GM13976 (cell line): Measurements from ENCODE around the gene N4BP3.

Experiments used
- DNase-seq: peaks from one replicate; pipeline ENCODE4 v3.0.0; 2012; ENCODE audit warnings: low spot score
- in situ Hi-C: fragments of 300-500 bp; cut with MboI; formaldehyde crosslinking; loops from one replicate; pipeline ENCODE4 v1.12.0; 2022; ENCODE audit warnings: low sequenced_read_pairs, mixed read lengths, inconsistent platforms; ENCODE audit not compliant: unreplicated experiment
- TF ChIP-seq, protein P1 (sequence below): IDR thresholded peaks from 2 replicates; pipeline ENCODE4 v1.5.1; 2012; ENCODE audit warnings: borderline replicate concordance, mild to moderate bottlenecking; ENCODE audit not compliant: insufficient read depth; ENCODE audit errors: extremely low read depth, missing control alignments, control extremely low read depth

N4BP3 gene

DNA sequence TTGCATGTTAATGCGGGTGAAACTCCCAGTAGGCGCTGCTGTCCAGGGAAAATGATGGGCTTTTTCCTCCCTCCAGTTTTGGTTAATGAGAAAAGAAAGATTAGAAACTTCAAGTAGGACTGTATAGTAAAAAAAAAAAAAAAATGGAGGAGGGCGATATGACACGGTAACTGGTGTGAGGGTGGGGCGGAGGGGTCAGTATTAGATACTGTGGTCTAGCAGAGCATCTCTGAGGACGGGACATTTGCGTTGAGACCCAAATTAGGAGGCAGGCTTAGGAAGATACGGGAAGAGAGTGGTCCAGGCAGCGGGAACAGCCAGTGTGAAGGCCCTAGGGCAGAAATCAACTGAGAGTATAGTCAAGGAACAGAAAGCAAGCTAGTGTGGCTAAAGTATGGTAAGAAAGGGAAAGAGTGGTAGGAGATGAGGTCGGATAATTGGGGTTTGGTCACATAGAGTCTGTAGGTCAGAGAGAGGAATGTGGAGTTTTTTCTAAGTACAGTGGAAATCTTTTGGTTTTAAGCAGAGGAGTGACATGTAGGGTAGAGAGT lies 18.2 kb downstream of the N4BP3 start:
- DNase-seq: no peak
- in situ Hi-C loops: no loop called here
- TF ChIP-seq, protein P1, sequence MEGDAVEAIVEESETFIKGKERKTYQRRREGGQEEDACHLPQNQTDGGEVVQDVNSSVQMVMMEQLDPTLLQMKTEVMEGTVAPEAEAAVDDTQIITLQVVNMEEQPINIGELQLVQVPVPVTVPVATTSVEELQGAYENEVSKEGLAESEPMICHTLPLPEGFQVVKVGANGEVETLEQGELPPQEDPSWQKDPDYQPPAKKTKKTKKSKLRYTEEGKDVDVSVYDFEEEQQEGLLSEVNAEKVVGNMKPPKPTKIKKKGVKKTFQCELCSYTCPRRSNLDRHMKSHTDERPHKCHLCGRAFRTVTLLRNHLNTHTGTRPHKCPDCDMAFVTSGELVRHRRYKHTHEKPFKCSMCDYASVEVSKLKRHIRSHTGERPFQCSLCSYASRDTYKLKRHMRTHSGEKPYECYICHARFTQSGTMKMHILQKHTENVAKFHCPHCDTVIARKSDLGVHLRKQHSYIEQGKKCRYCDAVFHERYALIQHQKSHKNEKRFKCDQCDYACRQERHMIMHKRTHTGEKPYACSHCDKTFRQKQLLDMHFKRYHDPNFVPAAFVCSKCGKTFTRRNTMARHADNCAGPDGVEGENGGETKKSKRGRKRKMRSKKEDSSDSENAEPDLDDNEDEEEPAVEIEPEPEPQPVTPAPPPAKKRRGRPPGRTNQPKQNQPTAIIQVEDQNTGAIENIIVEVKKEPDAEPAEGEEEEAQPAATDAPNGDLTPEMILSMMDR: no peak

DNA sequence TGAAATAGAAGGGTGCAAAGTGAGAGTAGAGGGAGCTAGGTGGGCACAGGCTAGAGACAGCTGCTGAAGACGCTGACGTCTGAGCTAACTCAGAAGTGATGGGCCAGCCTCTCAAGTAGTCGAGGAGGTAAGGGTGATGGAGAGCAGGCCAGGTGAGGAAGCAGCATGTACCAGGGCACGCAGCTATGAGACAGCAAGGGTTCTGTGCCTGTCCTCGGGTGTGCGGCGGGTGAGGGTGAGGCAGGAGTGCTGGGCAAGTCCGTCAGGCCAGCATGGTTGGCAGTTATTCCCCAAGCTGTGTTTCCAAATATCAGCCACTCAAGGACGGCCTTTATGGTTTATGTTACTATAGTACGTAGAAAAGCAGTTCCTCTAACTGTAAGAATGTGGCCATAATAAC lies 23.7 kb downstream of the N4BP3 start:
- in situ Hi-C loops: no loop called here
- DNase-seq: no peak
- TF ChIP-seq, protein P1: no peak

DNA sequence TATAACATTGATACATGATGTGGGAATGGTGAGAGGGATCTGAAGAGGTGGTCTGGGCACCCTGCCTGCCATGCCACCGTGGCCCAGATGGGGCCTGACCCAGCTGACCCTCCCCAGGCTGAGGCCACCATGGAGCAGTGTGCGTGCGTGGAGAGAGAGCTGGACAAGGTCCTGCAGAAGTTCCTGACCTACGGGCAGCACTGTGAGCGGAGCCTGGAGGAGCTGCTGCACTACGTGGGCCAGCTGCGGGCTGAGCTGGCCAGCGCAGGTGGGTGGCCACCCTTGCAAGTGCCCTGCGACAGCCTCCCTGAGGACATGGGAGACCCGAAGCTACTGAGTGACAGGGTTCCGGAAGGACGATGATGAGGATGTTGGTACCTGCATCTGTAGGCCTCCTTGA lies 24.7 kb downstream of the N4BP3 start:
- in situ Hi-C loops: no loop called here
- DNase-seq: no peak
- TF ChIP-seq, protein P1: no peak

DNA sequence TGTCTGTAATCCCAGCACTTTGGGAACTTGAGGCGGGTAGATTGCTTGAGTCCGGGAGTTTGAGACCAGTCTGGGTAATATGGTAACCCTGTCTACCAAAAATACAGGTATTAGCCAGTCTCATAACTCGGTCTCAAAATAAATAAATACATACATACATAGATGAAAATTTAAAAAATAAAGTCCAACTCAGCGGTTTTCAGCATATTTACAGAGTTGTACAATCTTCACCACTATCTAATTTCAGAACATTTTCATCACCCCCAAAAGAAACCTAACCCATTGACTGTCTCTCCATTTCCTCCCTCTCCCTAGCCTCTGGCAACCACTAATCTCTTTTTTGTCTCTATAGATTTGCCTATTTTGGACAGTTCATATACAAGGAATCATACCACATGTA lies 28.2 kb downstream of the N4BP3 start:
- in situ Hi-C loops: loop anchor here (10.0 kb wide), 1 partner anchor 67 kb away; no protein-coding TSS in a partner anchor
- TF ChIP-seq, protein P1: no peak
- DNase-seq: no peak

DNA sequence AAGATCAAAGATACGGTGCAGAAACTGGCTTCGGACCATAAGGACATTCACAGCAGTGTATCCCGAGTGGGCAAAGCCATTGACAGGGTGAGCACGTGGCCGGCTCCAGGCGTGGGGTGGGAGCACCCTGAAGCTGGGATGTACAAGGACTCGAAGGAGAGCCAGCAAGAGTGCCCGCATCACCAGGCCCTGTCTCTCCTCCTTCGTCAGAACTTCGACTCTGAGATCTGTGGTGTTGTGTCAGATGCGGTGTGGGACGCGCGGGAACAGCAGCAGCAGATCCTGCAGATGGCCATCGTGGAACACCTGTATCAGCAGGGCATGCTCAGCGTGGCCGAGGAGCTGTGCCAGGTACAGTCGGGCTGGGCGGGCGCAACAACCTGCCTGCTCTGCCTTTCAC lies 29.3 kb downstream of the N4BP3 start:
- no peak for DNase-seq
- TF ChIP-seq, protein P1: no peak
- in situ Hi-C loops: loop anchor here (10.0 kb wide), 1 partner anchor 68 kb away; no protein-coding TSS in a partner anchor

DNA sequence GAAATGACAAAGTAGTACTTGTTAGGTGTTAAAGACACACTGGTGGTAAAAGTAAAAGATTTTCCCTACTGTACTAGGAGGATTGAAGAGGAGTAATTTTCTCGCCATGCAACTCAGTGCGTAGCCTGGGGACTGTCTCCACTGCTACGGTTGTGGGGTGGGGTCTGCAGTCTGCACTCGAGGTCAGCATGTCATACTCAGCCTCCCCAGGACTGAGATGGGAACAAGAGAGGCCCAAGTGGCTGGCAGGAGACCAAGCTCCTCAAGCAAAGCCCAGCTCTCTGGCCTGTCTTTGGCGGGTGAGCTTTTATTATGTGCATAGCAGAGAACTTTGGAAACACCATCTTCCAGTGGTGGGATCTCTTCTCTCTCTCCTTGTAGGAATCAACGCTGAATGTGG lies 29.9 kb downstream of the N4BP3 start:
- DNase-seq: no peak
- in situ Hi-C loops: loop anchor here (10.0 kb wide), 1 partner anchor 68 kb away; no protein-coding TSS in a partner anchor
- TF ChIP-seq, protein P1: no peak
